Tibial nerve (tissue), 4 donors: ENCODE data around the gene TNP1. TPM values are rescaled to one million over a fixed set of nuclear protein-coding genes. Genes with fewer than 3 reads are reported as not detected.

ENCODE experiments used
- DNase-seq, 2 donors: peaks; one replicate each; pipeline ENCODE4 v3.0.0-alpha.2; 2019; ENCODE audit warnings: low spot score in 2 of 2
- H3K27ac ChIP-seq, 4 donors: fragments of 200-600 bp; sonication (generic) in 3 of 4; one replicate each; pipeline ENCODE4 v1.5.1; 2017 to 2019; ENCODE audit warnings: mild to moderate bottlenecking in 1 of 4
- H3K27me3 ChIP-seq, 2 donors: fragments of 200-600 bp; sonication (generic) in 1 of 2; one replicate each; pipeline versions ENCODE4 v1.5.1 to v1.6.0; 2017 to 2019
- H3K36me3 ChIP-seq, 3 donors: fragments of 200-600 bp; sonication (generic); one replicate each; pipeline ENCODE4 v1.5.1; 2018 to 2019
- H3K4me1 ChIP-seq, 4 donors: fragments of 200-600 bp; sonication (generic) in 3 of 4; one replicate each; pipeline ENCODE4 v1.5.1; 2017 to 2019
- H3K4me3 ChIP-seq, 4 donors: fragments of 200-600 bp; sonication (generic) in 3 of 4; one replicate each; pipeline ENCODE4 v1.5.1; 2017 to 2019; ENCODE audit warnings: mild to moderate bottlenecking in 1 of 4, moderate library complexity in 1 of 4
- H3K9me3 ChIP-seq, 4 donors: fragments of 200-600 bp; sonication (generic) in 3 of 4; one replicate each; pipeline ENCODE4 v1.5.1; 2017 to 2019
- EP300 ChIP-seq, 2 donors: sonication (generic); formaldehyde crosslinking; IDR thresholded peaks; one replicate each; pipeline ENCODE4 v1.6.1; 2017; ENCODE audit warnings: antibody characterized with exemption in 2 of 2, mild to moderate bottlenecking in 1 of 2
- POLR2A ChIP-seq, 2 donors: fragments of 450-650 bp; IDR thresholded peaks; one replicate each; pipeline ENCODE4 v1.6.1; 2017; ENCODE audit warnings: antibody characterized with exemption in 2 of 2, mild to moderate bottlenecking in 2 of 2, moderate library complexity in 2 of 2
- WGBS, 2 donors: methylation state at CpG; one replicate each; pipeline ENCODE4 v1.1.5; 2018; 5-methylcytosine and 5-hydroxymethylcytosine counted together
- total RNA-seq, 4 donors: library from RNA; depleted of rRNA; stranded (reverse); fragments of >200 nt; gene quantifications; one replicate each; pipeline ENCODE4 v1.1.0, GENCODE V29; 2016
- TF ChIP-seq, protein P1 (sequence below), 5 experiments: fragments of 200-600 bp in 3 of 5; fragments of 450-650 bp in 2 of 5; sonication (generic) in 3 of 5; IDR thresholded peaks; one replicate each; pipeline ENCODE4 v1.5.1; 2016 to 2019; ENCODE audit warnings: antibody characterized with exemption in 5 of 5, mild to moderate bottlenecking in 3 of 5, moderate library complexity in 2 of 5

The TNP1 gene, protein sequence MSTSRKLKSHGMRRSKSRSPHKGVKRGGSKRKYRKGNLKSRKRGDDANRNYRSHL
- not detected for total RNA-seq

DNA sequence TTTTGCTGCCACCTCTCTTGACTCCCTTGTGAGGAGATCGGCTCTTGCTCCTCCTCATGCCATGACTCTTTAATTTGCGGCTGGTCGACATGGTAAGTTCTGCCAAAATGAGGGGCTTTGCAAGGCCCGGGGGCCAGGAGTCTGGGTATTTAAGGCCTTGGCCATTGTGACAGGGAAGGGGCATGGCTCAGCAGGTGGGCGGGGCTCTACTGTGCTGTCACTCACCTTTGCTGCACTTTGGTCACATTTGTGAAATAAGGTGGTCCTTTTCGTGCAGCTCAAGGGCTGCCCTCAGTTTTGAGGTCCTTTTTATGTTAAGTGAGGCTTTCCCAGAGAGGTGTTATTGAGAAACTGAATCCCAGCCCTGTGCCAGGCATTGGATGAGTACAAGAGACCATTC is at the start of gene TNP1:
Gene TNP1, minus strand, starts transcription at position 121 of the 400 bp plus-strand sequence. Its CDS starts 30 bp downstream, at position 91.
- DNase-seq, result no peak
- no peak for TF ChIP-seq POLR2A (IDR thresholded peaks at IDR 0.05)
- TF ChIP-seq, protein P1, sequence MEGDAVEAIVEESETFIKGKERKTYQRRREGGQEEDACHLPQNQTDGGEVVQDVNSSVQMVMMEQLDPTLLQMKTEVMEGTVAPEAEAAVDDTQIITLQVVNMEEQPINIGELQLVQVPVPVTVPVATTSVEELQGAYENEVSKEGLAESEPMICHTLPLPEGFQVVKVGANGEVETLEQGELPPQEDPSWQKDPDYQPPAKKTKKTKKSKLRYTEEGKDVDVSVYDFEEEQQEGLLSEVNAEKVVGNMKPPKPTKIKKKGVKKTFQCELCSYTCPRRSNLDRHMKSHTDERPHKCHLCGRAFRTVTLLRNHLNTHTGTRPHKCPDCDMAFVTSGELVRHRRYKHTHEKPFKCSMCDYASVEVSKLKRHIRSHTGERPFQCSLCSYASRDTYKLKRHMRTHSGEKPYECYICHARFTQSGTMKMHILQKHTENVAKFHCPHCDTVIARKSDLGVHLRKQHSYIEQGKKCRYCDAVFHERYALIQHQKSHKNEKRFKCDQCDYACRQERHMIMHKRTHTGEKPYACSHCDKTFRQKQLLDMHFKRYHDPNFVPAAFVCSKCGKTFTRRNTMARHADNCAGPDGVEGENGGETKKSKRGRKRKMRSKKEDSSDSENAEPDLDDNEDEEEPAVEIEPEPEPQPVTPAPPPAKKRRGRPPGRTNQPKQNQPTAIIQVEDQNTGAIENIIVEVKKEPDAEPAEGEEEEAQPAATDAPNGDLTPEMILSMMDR (IDR thresholded peaks at IDR 0.05), result no peak
- TF ChIP-seq EP300 (IDR thresholded peaks at IDR 0.05), result no peak
- Histone ChIP-seq H3K4me1 (peaks cover 0 to 26% (median 13%) of the 10 kb centered on the region in 4 donors), H3K4me3 (no peak within 1 kb of the TSS), H3K36me3 (no peaks in the 10 kb centered on the region), H3K9me3 (no peaks in the 10 kb centered on the region), H3K27me3 (no peaks in the 10 kb centered on the region), H3K27ac (no peak within 1 kb of the TSS)
- WGBS, 2 donors, result 87 to 96% methylated on average over 6 of the region's 6 CpGs

DNA sequence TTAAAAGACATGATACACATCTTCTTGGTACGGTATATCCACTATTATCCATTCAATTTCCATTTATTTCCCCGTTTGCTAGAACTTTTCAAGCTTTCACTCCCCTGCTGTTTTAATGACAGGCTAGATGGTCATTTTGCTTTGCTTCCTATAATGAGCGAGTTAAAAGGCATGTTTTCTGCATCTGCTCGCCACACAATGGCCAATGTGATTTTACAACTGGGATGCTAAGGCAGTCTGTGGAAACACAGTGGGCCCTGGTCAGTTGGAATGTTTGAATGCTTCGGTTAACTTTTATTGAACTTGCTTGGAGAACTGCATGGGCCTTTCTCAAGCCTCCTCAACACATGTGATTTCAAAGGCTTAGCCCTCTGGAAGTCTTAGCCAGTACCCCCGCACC is 48.4 kb upstream of the TNP1 start:
- Histone ChIP-seq H3K4me1 (no peaks in the 10 kb centered on the region), H3K4me3 (no peak overlapping the region), H3K36me3 (no peaks in the 10 kb centered on the region), H3K27ac (no peak overlapping the region), H3K27me3 (no peaks in the 10 kb centered on the region), H3K9me3 (peaks cover 0 to 10% (median 0%) of the 10 kb centered on the region in 4 donors)
- WGBS, 2 donors, result 86 to 88% methylated on average over 6 of the region's 6 CpGs
- DNase-seq, result no peak
- TF ChIP-seq, protein P1 (IDR thresholded peaks at IDR 0.05), result no peak
- TF ChIP-seq POLR2A (IDR thresholded peaks at IDR 0.05), result no peak
- no peak for TF ChIP-seq EP300 (IDR thresholded peaks at IDR 0.05)

DNA sequence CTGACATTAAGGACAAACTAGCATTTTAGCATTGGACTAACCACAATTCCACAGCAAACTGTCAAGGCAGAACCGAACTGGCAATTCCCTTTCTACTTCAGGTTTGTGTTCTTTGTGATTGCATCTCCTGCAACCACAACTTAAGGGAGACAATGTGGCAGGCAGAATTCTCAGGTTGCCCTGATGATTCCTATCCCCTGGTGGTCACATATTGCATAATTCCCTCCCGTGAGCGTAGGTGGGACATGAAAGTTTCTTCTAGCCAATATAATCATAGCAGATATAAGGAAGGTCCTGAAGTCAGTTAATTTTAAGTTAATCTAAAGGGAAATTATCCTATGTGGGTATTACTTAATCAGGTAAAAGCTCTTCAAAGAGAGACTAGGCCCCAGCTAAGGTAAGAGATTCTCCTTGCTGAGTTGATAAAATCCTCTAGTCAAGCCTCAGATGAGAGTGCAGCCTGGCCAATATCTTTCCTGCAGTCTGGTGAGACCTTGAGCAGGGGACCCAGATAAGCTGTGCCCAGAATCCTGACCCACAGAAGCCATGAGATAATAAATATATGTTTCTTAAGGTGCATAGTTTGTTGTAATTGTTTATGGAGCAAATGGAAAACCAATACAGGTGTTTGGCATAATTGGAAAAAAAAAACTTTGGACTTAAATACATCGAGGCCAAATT is 45.9 kb upstream of the TNP1 start:
- WGBS, 2 donors, result 88 to 94% methylated on average over 4 of the region's 4 CpGs
- H3K36me3 ChIP-seq, result no peaks in the 10 kb centered on the region

DNA sequence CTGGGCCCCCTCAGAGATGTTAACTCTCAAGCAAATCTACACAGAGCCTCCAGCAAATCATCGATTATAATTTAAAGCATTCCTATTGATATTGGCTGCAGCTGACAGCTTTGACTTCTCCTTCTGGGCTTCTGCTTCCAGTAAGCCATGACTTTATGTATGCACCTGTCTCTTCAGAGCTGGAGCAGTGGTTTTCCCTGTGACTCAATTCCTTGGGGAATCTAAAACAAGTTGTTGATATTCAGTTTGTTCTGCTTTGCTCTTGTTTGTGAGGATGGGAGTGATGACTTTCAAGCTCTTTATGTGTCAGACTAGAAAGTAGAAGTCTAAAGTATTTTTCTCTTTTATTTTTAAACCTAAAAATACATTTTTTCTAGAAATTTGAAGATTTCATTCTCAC is 45.1 kb upstream of the TNP1 start:
- WGBS, 2 donors, result 64 to 73% methylated on average over 1 of the region's 1 CpG
- H3K27me3 ChIP-seq, result no peaks in the 10 kb centered on the region
- H3K9me3 ChIP-seq, result peaks cover 0 to 36% (median 2%) of the 10 kb centered on the region in 4 donors
- no peak for DNase-seq
- TF ChIP-seq, protein P1 (IDR thresholded peaks at IDR 0.05), result no peak
- TF ChIP-seq EP300 (IDR thresholded peaks at IDR 0.05) (no peak), POLR2A (IDR thresholded peaks at IDR 0.05) (no peak)
- no peak overlapping the region for H3K4me3 ChIP-seq
- H3K27ac ChIP-seq, result no peak overlapping the region
- H3K4me1 ChIP-seq, result no peaks in the 10 kb centered on the region
- no peaks in the 10 kb centered on the region for H3K36me3 ChIP-seq

More for the DNA sequence above, 45.9 kb upstream of the TNP1 start:
- Histone ChIP-seq H3K27me3 (no peaks in the 10 kb centered on the region), H3K27ac (no peak overlapping the region), H3K9me3 (peaks cover 0 to 29% (median 2%) of the 10 kb centered on the region in 4 donors), H3K4me1 (no peaks in the 10 kb centered on the region), H3K4me3 (no peak overlapping the region)
- no peak for DNase-seq
- no peak for TF ChIP-seq EP300 (IDR thresholded peaks at IDR 0.05)
- TF ChIP-seq POLR2A (IDR thresholded peaks at IDR 0.05), result no peak
- TF ChIP-seq, protein P1 (IDR thresholded peaks at IDR 0.05), result no peak

DNA sequence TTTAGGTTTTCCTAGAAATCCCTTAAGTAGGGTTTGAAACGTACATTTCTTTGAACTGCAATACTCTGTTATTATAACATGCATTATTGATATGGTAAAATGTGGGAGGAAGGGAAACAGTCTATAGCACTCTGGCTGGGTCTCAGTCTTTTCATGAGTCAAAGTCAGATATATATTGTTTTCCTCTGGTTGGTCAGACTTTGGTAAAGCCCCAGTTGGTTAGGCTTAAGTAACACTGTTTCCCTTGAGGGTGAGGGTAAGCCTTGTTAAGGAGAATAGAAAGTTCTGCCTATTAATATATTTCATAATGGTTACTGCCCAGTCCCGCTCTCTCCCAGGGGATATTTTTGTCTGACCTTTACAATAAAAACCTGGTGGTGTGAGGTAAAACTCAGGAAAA is 44.7 kb upstream of the TNP1 start:
- no peak for DNase-seq
- Histone ChIP-seq H3K36me3 (no peaks in the 10 kb centered on the region), H3K9me3 (peaks cover 0 to 40% (median 3%) of the 10 kb centered on the region in 4 donors), H3K4me3 (no peak overlapping the region), H3K27me3 (no peaks in the 10 kb centered on the region), H3K27ac (no peak overlapping the region), H3K4me1 (no peaks in the 10 kb centered on the region)
- TF ChIP-seq POLR2A (IDR thresholded peaks at IDR 0.05) (no peak), EP300 (IDR thresholded peaks at IDR 0.05) (no peak)
- TF ChIP-seq, protein P1 (IDR thresholded peaks at IDR 0.05), result no peak
- 72 to 73% methylated on average over 2 of the region's 2 CpGs for WGBS, 2 donors
